K562 (cell line): ENCODE data around the gene DOK1. TPM values are rescaled to one million over a fixed set of nuclear protein-coding genes. Genes with fewer than 3 reads are reported as not detected.
A peak's percentile ranks its signal among the peaks of the same experiment; 100 is the strongest.

Experiments used
- ARID2 ChIP-seq: fragments of 450-650 bp; IDR thresholded peaks from 2 replicates; pipeline ENCODE4 v1.6.1; 2017; ENCODE audit warnings: antibody characterized with exemption, mild to moderate bottlenecking
- CEBPZ ChIP-seq: fragments of 150-350 bp; IDR thresholded peaks from 2 replicates; pipeline ENCODE4 v1.6.1; 2014; ENCODE audit warnings: low read depth, mild to moderate bottlenecking, low read length, borderline replicate concordance
- ETS1 ChIP-seq: conservative IDR thresholded peaks from 2 replicates; pipeline ENCODE4 v1.6.1; 2011; ENCODE audit warnings: low read depth, mild to moderate bottlenecking, low read length; ENCODE audit not compliant: control insufficient read depth
- FOXM1 ChIP-seq, 2 experiments: fragments of 450-650 bp in 1 of 2; sonication (generic) in 1 of 2; formaldehyde crosslinking in 1 of 2; IDR thresholded peaks; 2 replicates each; pipeline versions ENCODE4 v1.6.1 to v1.9.0; 2017 to 2022; ENCODE audit warnings: low read depth in 2 of 2, mild to moderate bottlenecking in 2 of 2, missing genetic modification reagents in 1 of 2, moderate library complexity in 1 of 2
- NR2F6 ChIP-seq: fragments of 450-650 bp; formaldehyde crosslinking; IDR thresholded peaks from 2 replicates; pipeline ENCODE4 v1.4.0; 2020; ENCODE audit warnings: mild to moderate bottlenecking
- PCBP1 ChIP-seq: fragments of 200-400 bp; formaldehyde crosslinking; IDR thresholded peaks from 2 replicates; pipeline ENCODE4 v1.6.1; 2018; ENCODE audit warnings: mild to moderate bottlenecking, low read depth, low read length; ENCODE audit not compliant: poor library complexity, severe bottlenecking
- WHSC1 ChIP-seq: IDR thresholded peaks from one replicate; pipeline ENCODE4 v1.6.1; 2012; ENCODE audit warnings: low read length, control low read depth, inconsistent platforms
- ZBTB40 ChIP-seq, 2 experiments: fragments of 450-650 bp in 1 of 2; sonication (generic) in 1 of 2; formaldehyde crosslinking in 1 of 2; IDR thresholded peaks; 2 replicates each; pipeline versions ENCODE4 v1.7.1 to v1.9.0; 2016 to 2022; ENCODE audit warnings: inconsistent platforms in 1 of 2, mild to moderate bottlenecking in 1 of 2, missing genetic modification reagents in 1 of 2
- ZKSCAN1 ChIP-seq: fragments of 150-350 bp; IDR thresholded peaks from 2 replicates; pipeline ENCODE4 v1.6.1; 2016; ENCODE audit warnings: low read depth, low read length
- ZNF431 ChIP-seq: sonication (generic); formaldehyde crosslinking; IDR thresholded peaks from 2 replicates; pipeline ENCODE4 v1.8.0; 2022; ENCODE audit warnings: mild to moderate bottlenecking, missing genetic modification reagents
- ZSCAN32 ChIP-seq: fragments of 450-650 bp; formaldehyde crosslinking; IDR thresholded peaks from 2 replicates; pipeline ENCODE4 v1.4.0; 2020; ENCODE audit warnings: mild to moderate bottlenecking, moderate library complexity
- polyA plus RNA-seq, 8 experiments: library from polyadenylated mRNA; depleted of rRNA in 4 of 8; stranded (reverse) in 5 of 8; unstranded in 3 of 8; fragments of >200 nt; fragmentation: Nextera tagmentation in 2 of 8; fragmentation: Illumina TruSeq in 1 of 8; extraction: Ambion mirVana in 2 of 8; extraction: Trizol in 1 of 8; gene quantifications; 2 replicates each; pipeline versions ENCODE4 v1.2.1 to v1.2.3, GENCODE V29; 2011 to 2014; ENCODE audit warnings: inconsistent platforms in 1 of 8, missing spikeins in 1 of 8
- total RNA-seq, 7 experiments: library from RNA; depleted of rRNA in 6 of 7; stranded (reverse); fragments of >200 nt in 6 of 7; fragmentation: Illumina TruSeq in 2 of 7; extraction: Trizol in 2 of 7; gene quantifications; 2 replicates each; pipeline versions ENCODE4 v1.2.1 to v1.2.3, GENCODE V29; 2011 to 2021; ENCODE audit warnings: low replicate concordance in 1 of 7

Gene DOK1
- total and polyA plus RNA-seq, 9 of the 15 experiments (the other 6 are each of a cell fraction or from before 2014, with no cell fraction given): 0.59 to 36.4 (median 16.1) TPM

- TF ChIP-seq ZBTB40 (IDR thresholded peaks at IDR 0.05) (peak; percentile 83), ZBTB40 (CRISPR knock-in tag; IDR thresholded peaks at IDR 0.05) (no peak), ZNF431 (CRISPR knock-in tag) (no peak), WHSC1 (no peak), CEBPZ (no peak), FOXM1 (IDR thresholded peaks at IDR 0.05; ENCODE audit: low read depth) (no peak), FOXM1 (CRISPR knock-in tag; IDR thresholded peaks at IDR 0.05; ENCODE audit: low read depth) (no peak), ZSCAN32 (no peak), ZKSCAN1 (no peak), ETS1 (no peak), NR2F6 (CRISPR knock-in tag) (no peak), ARID2 (no peak), PCBP1 (no peak)
Measured at GRCh38 chr2:74577448-74577847, 22.9 kb downstream of the DOK1 start (continued).
